H7 (cell line): ENCODE data around the gene KDM5B. TPM values are rescaled to one million over a fixed set of nuclear protein-coding genes. Genes with fewer than 3 reads are reported as not detected.

Experiments used
- DNase-seq: peaks from one replicate; pipeline ENCODE4 v3.0.0; 2012
- H3K27me3 ChIP-seq: 2 replicates; pipeline ENCODE4 v1.6.0; 2011; ENCODE audit warnings: mild to moderate bottlenecking, low read length; ENCODE audit not compliant: control insufficient read depth, insufficient read depth
- H3K36me3 ChIP-seq: replicated peaks from 2 replicates; pipeline ENCODE4 v1.5.1; 2011; ENCODE audit warnings: low read length; ENCODE audit not compliant: control insufficient read depth, insufficient read depth
- H3K4me3 ChIP-seq: 2 replicates; pipeline ENCODE4 v1.5.1; 2011; ENCODE audit warnings: low read depth, mild to moderate bottlenecking, control low read depth, low read length, moderate library complexity; ENCODE audit not compliant: insufficient read depth
- total RNA-seq: library from RNA; depleted of rRNA; stranded (reverse); fragments of >200 nt; shearing (Covaris generic); gene quantifications from 2 replicates; pipeline ENCODE4 v1.2.3, GENCODE V29; 2014

Gene KDM5B
- total RNA-seq, 1 experiment from 2014 or later: 126 TPM

- DNase-seq: no peak
- H3K4me3 ChIP-seq: no peak overlapping the region
- no peaks in the 10 kb centered on the region for H3K36me3 ChIP-seq
- H3K27me3 ChIP-seq: peaks cover under 1% of the 10 kb centered on the region; the same call in 1 of the 2 replicates
These were observed 105.0 kb downstream of the KDM5B start for GRCh38 chr1:202703191-202703590.

GRCh38 chr1:202702088-202702487, 106.1 kb downstream of the KDM5B start:
- Histone ChIP-seq H3K4me3 (no peak overlapping the region), H3K27me3 (no peaks in the 10 kb centered on the region), H3K36me3 (no peaks in the 10 kb centered on the region)
- no peak for DNase-seq

GRCh38 chr1:202701200-202701599, 107.0 kb downstream of the KDM5B start:
- no peak overlapping the region for H3K4me3 ChIP-seq
- DNase-seq: no peak
- no peaks in the 10 kb centered on the region for H3K36me3 ChIP-seq
- no peaks in the 10 kb centered on the region for H3K27me3 ChIP-seq

- DNase-seq: no peak
- Histone ChIP-seq H3K36me3 (no peaks in the 10 kb centered on the region), H3K4me3 (no peak overlapping the region), H3K27me3 (no peaks in the 10 kb centered on the region)
These were observed 108.2 kb downstream of the KDM5B start for GRCh38 chr1:202700061-202700460.

- DNase-seq: no peak
- no peak overlapping the region for H3K4me3 ChIP-seq
- no peaks in the 10 kb centered on the region for H3K36me3 ChIP-seq
- H3K27me3 ChIP-seq: no peaks in the 10 kb centered on the region; the same call in 1 of the 2 replicates
These were observed 109.9 kb downstream of the KDM5B start for GRCh38 chr1:202698276-202698675.

- H3K27me3 ChIP-seq: no peaks in the 10 kb centered on the region; the same call in 1 of the 2 replicates
- H3K36me3 ChIP-seq: no peaks in the 10 kb centered on the region
- H3K4me3 ChIP-seq: no peak overlapping the region
- peak; percentile 59 for DNase-seq
These were observed 111.2 kb downstream of the KDM5B start for GRCh38 chr1:202697038-202697437.

GRCh38 chr1:202694314-202694713, 113.9 kb downstream of the KDM5B start:
- no peak for DNase-seq
- Histone ChIP-seq H3K36me3 (no peaks in the 10 kb centered on the region), H3K27me3 (no peaks in the 10 kb centered on the region; the same call in 1 of the 2 replicates), H3K4me3 (no peak overlapping the region)

- Histone ChIP-seq H3K27me3 (no peaks in the 10 kb centered on the region; the same call in 1 of the 2 replicates), H3K4me3 (no peak overlapping the region)
- peak; percentile 88 for DNase-seq
These were observed 115.2 kb downstream of the KDM5B start for GRCh38 chr1:202692959-202693555.

GRCh38 chr1:202691816-202692215, 116.4 kb downstream of the KDM5B start:
- no peak for DNase-seq
- H3K4me3 ChIP-seq: no peak overlapping the region
- H3K36me3 ChIP-seq: no peaks in the 10 kb centered on the region
- no peaks in the 10 kb centered on the region; the same call in 1 of the 2 replicates for H3K27me3 ChIP-seq

More at GRCh38 chr1:202692959-202693555, 115.2 kb downstream of the KDM5B start:
- no peaks in the 10 kb centered on the region for H3K36me3 ChIP-seq

- Histone ChIP-seq H3K4me3 (no peak overlapping the region), H3K27me3 (no peaks in the 10 kb centered on the region; the same call in 1 of the 2 replicates), H3K36me3 (no peaks in the 10 kb centered on the region)
- DNase-seq: no peak
These were observed 118.5 kb downstream of the KDM5B start for GRCh38 chr1:202689493-202690342.

GRCh38 chr1:202689082-202689481, 119.1 kb downstream of the KDM5B start:
- DNase-seq: no peak
- Histone ChIP-seq H3K36me3 (no peaks in the 10 kb centered on the region), H3K27me3 (no peaks in the 10 kb centered on the region; the same call in 1 of the 2 replicates), H3K4me3 (no peak overlapping the region)

- no peak for DNase-seq
- Histone ChIP-seq H3K36me3 (no peaks in the 10 kb centered on the region), H3K27me3 (no peaks in the 10 kb centered on the region), H3K4me3 (no peak overlapping the region)
These were observed 119.8 kb downstream of the KDM5B start for GRCh38 chr1:202688401-202688800.

GRCh38 chr1:202687798-202688197, 120.4 kb downstream of the KDM5B start:
- DNase-seq: no peak
- H3K4me3 ChIP-seq: no peak overlapping the region
- no peaks in the 10 kb centered on the region for H3K36me3 ChIP-seq
- no peaks in the 10 kb centered on the region for H3K27me3 ChIP-seq

- no peaks in the 10 kb centered on the region for H3K27me3 ChIP-seq
- H3K36me3 ChIP-seq: no peaks in the 10 kb centered on the region
- H3K4me3 ChIP-seq: no peak overlapping the region
- DNase-seq: no peak
These were observed 120.9 kb downstream of the KDM5B start for GRCh38 chr1:202687370-202687769.

GRCh38 chr1:202685641-202686040, 122.6 kb downstream of the KDM5B start:
- Histone ChIP-seq H3K4me3 (no peak overlapping the region), H3K27me3 (no peaks in the 10 kb centered on the region), H3K36me3 (no peaks in the 10 kb centered on the region)
- DNase-seq: no peak
